Testis (tissue), 3 donors: ENCODE measurements around the gene TMEM39A. TPM values are rescaled to one million over a fixed set of nuclear protein-coding genes. Genes with fewer than 3 reads are reported as not detected.

Source experiments
- DNase-seq: peaks from one replicate; pipeline ENCODE4 v3.0.0-alpha.2; 2019
- H3K27ac ChIP-seq, 2 donors: fragments of 200-600 bp; sonication (generic); one replicate each; pipeline ENCODE4 v1.5.1; 2019
- H3K27me3 ChIP-seq: fragments of 200-600 bp; sonication (generic); one replicate; pipeline ENCODE4 v1.5.1; 2019
- H3K36me3 ChIP-seq: fragments of 200-600 bp; sonication (generic); one replicate; pipeline ENCODE4 v1.5.1; 2017; ENCODE audit warnings: low read depth; ENCODE audit errors: missing control alignments
- H3K4me1 ChIP-seq: fragments of 200-600 bp; sonication (generic); one replicate; pipeline ENCODE4 v1.5.1; 2019
- H3K4me3 ChIP-seq, 2 donors: fragments of 200-600 bp; sonication (generic); one replicate each; pipeline ENCODE4 v1.5.1; 2017 to 2019
- H3K9me3 ChIP-seq: fragments of 200-600 bp; sonication (generic); one replicate; pipeline ENCODE4 v1.5.1; 2017
- POLR2A ChIP-seq: fragments of 450-650 bp; IDR thresholded peaks from one replicate; pipeline ENCODE4 v1.6.1; 2017; ENCODE audit warnings: antibody characterized with exemption, mild to moderate bottlenecking, moderate library complexity
- WGBS, 2 donors: methylation state at CpG; one replicate each; pipeline ENCODE4 v1.1.5; 2018; 5-methylcytosine and 5-hydroxymethylcytosine counted together
- intact Hi-C: fragments of 100-400 bp; cut with DNase I; formaldehyde crosslinking; loops from one replicate; pipeline ENCODE4 v1.15.1; 2023; ENCODE audit warnings: low total_unique reads
- polyA plus RNA-seq: library from polyadenylated mRNA; stranded (reverse); fragments of 350-450 nt; fragmentation: Illumina TruSeq; extraction: RNeasy Lipid Tissue Mini Kit (QIAGEN cat#74804); gene quantifications from one replicate; pipeline ENCODE4 v1.2.3, GENCODE V29; 2014; ENCODE audit warnings: low read depth, low replicate concordance; ENCODE audit not compliant: insufficient read depth
- total RNA-seq, 2 donors: library from RNA; depleted of rRNA; stranded (reverse); fragments of >200 nt; gene quantifications; one replicate each; pipeline ENCODE4 v1.2.3, GENCODE V29; 2016
- TF ChIP-seq, protein P1 (sequence below), 3 experiments: fragments of 450-650 bp in 2 of 3; fragments of 200-600 bp in 1 of 3; sonication (generic) in 1 of 3; IDR thresholded peaks; one replicate each; pipeline ENCODE4 v1.5.1; 2016 to 2019; ENCODE audit warnings: antibody characterized with exemption in 3 of 3, mild to moderate bottlenecking in 2 of 3, moderate library complexity in 1 of 3

The TMEM39A gene
- total and polyA plus RNA-seq, 3 donors from 2014 or later: 33.5 to 46.0 (median 39.8) TPM

DNA sequence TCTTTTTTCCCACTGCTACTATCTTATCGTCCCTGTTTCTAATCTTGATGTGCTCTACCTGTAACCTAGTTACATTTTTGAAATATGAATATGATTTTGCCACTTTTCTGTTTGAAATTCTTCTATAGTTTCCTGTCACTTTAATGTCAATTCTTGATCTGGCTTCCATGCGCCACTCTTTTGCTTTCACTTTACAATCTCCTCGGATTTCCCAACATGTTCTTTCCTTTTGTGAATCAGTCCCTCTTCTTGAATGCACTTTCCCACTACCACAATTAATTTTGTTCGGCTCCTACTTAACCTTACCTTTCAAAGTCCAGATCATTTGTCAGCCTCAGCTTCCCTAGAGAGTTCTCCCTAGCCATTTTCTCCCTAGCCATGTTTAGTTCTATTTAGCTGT is 43.2 kb upstream of the TMEM39A start:
- intact Hi-C loops: no loop called here
- WGBS, 2 donors: 81 to 82% methylated on average over 4 of the region's 4 CpGs
- Histone ChIP-seq H3K27me3 (no peaks in the 10 kb centered on the region), H3K4me1 (no peaks in the 10 kb centered on the region), H3K9me3 (no peaks in the 10 kb centered on the region), H3K36me3 (no peaks in the 10 kb centered on the region), H3K27ac (no peak overlapping the region), H3K4me3 (no peak overlapping the region)
- DNase-seq: no peak
- TF ChIP-seq, protein P1, sequence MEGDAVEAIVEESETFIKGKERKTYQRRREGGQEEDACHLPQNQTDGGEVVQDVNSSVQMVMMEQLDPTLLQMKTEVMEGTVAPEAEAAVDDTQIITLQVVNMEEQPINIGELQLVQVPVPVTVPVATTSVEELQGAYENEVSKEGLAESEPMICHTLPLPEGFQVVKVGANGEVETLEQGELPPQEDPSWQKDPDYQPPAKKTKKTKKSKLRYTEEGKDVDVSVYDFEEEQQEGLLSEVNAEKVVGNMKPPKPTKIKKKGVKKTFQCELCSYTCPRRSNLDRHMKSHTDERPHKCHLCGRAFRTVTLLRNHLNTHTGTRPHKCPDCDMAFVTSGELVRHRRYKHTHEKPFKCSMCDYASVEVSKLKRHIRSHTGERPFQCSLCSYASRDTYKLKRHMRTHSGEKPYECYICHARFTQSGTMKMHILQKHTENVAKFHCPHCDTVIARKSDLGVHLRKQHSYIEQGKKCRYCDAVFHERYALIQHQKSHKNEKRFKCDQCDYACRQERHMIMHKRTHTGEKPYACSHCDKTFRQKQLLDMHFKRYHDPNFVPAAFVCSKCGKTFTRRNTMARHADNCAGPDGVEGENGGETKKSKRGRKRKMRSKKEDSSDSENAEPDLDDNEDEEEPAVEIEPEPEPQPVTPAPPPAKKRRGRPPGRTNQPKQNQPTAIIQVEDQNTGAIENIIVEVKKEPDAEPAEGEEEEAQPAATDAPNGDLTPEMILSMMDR (IDR thresholded peaks at IDR 0.05): no peak

DNA sequence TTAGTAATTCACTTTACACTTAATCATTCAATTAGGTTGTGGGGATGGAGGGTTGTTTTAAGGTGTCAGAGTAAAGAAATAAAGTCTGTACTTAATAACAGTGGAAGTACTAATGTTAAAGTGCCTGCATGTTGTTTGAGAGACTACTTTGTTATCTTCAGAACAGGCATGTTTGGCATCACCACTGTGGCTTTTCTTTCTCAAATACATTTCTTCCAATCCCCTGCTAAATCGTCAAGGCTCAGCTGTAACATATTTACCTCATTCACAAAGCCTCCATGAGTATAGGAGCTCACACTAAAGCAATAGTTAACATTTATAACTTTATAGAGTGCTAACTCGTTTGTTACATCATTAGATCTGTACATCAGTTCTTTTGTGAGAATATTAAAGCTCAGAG is 37.5 kb upstream of the TMEM39A start:
- no peak overlapping the region for H3K27ac ChIP-seq
- 32 to 44% methylated on average over 2 of the region's 2 CpGs for WGBS, 2 donors
- peaks cover 15% of the 10 kb centered on the region for H3K4me1 ChIP-seq
- H3K27me3 ChIP-seq: no peaks in the 10 kb centered on the region
- no peaks in the 10 kb centered on the region for H3K9me3 ChIP-seq
- no peak overlapping the region for H3K4me3 ChIP-seq
- TF ChIP-seq, protein P1 (IDR thresholded peaks at IDR 0.05): no peak
- TF ChIP-seq POLR2A: no peak
- intact Hi-C loops: no loop called here
- H3K36me3 ChIP-seq: no peaks in the 10 kb centered on the region
- DNase-seq: no peak

DNA sequence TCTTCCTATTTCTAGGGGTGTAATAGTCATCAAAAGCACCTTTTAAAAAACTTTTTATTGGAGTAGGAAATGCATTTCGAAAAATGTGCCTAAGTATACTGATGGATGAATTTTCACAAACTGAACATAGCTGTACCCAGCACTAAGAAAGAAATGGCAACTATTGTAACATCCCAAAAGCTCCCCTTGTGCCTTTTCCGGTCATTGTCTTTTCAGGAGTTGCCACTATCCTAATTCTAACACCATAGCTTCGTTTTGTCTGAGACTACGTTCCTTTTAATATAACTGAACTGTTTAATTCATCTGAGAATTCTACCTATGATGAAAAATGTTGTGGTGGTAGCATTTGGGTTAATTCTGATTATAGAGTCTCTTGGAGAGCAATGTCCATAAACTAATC is 36.9 kb upstream of the TMEM39A start:
- H3K4me3 ChIP-seq: no peak overlapping the region

DNA sequence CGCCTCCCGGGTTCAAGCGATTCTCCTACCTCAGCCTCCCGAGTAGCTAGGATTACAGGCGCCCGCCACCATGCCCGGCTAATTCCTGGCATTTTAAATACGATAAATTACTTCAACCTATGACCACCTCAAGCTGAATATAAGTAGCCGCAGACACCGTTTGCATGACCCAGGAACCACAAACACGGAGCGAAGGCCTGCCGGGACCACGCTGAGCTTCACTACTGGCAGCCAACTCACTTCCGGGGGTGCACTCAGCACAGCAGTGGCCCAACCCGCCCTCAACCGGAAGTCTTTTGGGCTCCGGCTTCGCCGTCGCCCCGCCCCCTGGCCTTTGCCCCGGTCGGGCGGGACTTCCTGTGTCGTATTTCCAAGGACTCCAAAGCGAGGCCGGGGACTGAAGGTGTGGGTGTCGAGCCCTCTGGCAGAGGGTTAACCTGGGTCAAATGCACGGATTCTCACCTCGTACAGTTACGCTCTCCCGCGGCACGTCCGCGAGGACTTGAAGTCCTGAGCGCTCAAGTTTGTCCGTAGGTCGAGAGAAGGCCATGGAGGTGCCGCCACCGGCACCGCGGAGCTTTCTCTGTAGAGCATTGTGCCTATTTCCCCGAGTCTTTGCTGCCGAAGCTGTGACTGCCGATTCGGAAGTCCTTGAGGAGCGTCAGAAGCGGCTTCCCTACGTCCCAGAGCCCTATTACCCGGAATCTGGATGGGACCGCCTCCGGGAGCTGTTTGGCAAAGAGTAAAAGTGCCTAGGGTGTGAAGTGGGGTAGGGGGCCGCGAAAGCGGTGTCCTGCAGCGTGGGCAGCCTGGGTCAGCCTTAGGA is 35.0 kb upstream of the TMEM39A start, which contains the start of gene TIMMDC1:
Gene TIMMDC1 (plus strand): TSS at position 362 of the 826 bp plus-strand sequence. CDS start 187 bp downstream, at position 549.
- no peaks in the 10 kb centered on the region for H3K27me3 ChIP-seq
- peaks cover 15% of the 10 kb centered on the region for H3K4me1 ChIP-seq
- TF ChIP-seq POLR2A: peak; percentile 40
- TF ChIP-seq, protein P1 (IDR thresholded peaks at IDR 0.05): no peak
- H3K4me3 ChIP-seq: peak within 1 kb of the TSS; percentile 62 to 85
- intact Hi-C loops: no loop called here
- peak within 1 kb of the TSS; percentile 80 to 92 for H3K27ac ChIP-seq
- WGBS, 2 donors: 0 to 1% methylated on average over 28 to 58 of the region's 58 CpGs
- peak; percentile 98 for DNase-seq
- H3K9me3 ChIP-seq: no peaks in the 10 kb centered on the region
- H3K36me3 ChIP-seq: no peaks in the 10 kb centered on the region

More for the DNA sequence above, 36.9 kb upstream of the TMEM39A start:
- H3K36me3 ChIP-seq: no peaks in the 10 kb centered on the region
- H3K27me3 ChIP-seq: no peaks in the 10 kb centered on the region
- DNase-seq: no peak
- intact Hi-C loops: no loop called here
- WGBS, 2 donors: 51 to 57% methylated on average over 4 of the region's 4 CpGs
- no peak overlapping the region for H3K27ac ChIP-seq
- H3K4me1 ChIP-seq: peaks cover 15% of the 10 kb centered on the region
- H3K9me3 ChIP-seq: no peaks in the 10 kb centered on the region
- TF ChIP-seq, protein P1 (IDR thresholded peaks at IDR 0.05): no peak
- TF ChIP-seq POLR2A: no peak
